ENCODE data around the gene OR5M11. TPM values are rescaled to one million over a fixed set of nuclear protein-coding genes. Genes with fewer than 3 reads are reported as not detected.

OR5M11 gene
- total RNA-seq, 4 donors from 2014 or later, result not detected

DNA sequence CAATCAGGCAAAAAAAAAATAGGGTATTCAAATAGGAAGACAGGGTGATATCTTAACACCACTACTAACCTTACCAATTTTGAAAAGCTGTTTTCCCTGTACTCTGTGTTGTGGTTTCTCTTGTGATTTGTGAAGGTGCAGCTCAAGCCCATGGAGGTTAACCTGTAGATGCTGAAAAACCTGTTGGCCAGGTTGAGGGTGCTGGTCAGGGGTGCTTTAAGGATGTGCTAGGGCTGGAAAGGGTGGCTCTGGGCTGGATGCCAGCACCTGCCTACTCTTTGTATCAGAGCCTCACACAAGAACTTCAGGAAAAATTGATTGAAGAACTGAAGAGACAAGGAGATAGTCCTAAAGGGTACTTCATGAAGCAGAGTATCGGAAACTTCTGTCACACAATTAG, 33.6 kb downstream of the OR5M11 start:
- no peaks in the 10 kb centered on the region for H3K36me3 ChIP-seq

DNA sequence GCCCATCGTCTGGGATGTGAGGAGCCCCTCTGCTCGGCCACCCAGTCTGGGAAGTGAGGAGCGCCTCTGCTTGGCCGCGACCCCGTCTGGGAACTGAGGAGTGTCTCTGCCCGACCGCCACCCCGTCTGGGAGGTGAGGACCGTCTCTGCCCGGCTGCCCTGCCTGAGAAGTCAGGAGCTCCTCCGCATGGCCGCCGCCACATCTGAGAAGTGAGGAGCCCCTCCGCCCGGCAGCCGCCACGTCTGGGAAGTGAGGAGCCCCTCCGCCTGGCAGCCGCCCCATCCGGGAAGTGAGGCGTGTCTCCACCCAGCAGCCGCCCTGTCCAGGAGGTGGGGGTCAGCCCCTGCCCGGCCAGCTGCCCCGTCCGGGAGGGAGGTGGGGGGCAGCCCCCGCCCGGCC, 46.0 kb downstream of the OR5M11 start:
- no peak for DNase-seq (ENCODE audit: extremely low spot score)
- TF ChIP-seq EP300 (IDR thresholded peaks at IDR 0.05), result no peak
- TF ChIP-seq, protein P1, sequence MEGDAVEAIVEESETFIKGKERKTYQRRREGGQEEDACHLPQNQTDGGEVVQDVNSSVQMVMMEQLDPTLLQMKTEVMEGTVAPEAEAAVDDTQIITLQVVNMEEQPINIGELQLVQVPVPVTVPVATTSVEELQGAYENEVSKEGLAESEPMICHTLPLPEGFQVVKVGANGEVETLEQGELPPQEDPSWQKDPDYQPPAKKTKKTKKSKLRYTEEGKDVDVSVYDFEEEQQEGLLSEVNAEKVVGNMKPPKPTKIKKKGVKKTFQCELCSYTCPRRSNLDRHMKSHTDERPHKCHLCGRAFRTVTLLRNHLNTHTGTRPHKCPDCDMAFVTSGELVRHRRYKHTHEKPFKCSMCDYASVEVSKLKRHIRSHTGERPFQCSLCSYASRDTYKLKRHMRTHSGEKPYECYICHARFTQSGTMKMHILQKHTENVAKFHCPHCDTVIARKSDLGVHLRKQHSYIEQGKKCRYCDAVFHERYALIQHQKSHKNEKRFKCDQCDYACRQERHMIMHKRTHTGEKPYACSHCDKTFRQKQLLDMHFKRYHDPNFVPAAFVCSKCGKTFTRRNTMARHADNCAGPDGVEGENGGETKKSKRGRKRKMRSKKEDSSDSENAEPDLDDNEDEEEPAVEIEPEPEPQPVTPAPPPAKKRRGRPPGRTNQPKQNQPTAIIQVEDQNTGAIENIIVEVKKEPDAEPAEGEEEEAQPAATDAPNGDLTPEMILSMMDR (IDR thresholded peaks at IDR 0.05), result no peak
- TF ChIP-seq POLR2AphosphoS5 (IDR thresholded peaks at IDR 0.05), result no peak
- TF ChIP-seq POLR2A (IDR thresholded peaks at IDR 0.05; ENCODE audit: low read depth), result no peak
- Histone ChIP-seq H3K4me1 (no peaks in the 10 kb centered on the region), H3K36me3 (no peaks in the 10 kb centered on the region), H3K4me3 (no peak overlapping the region), H3K27ac (replicated peaks in 1 of 4) (no peak overlapping the region), H3K27me3 (no peaks in the 10 kb centered on the region), H3K9me3 (peaks cover 0 to 7% (median 0%) of the 10 kb centered on the region in 4 donors)
- intact Hi-C loops (cut with DNase I), result no loop called here
- 67% methylated on average over 2 of the region's 28 CpGs for WGBS

More for the DNA sequence above, 33.6 kb downstream of the OR5M11 start:
- Histone ChIP-seq H3K9me3 (no peaks in the 10 kb centered on the region), H3K27me3 (no peaks in the 10 kb centered on the region), H3K4me3 (no peak overlapping the region), H3K4me1 (no peaks in the 10 kb centered on the region), H3K27ac (replicated peaks in 1 of 4) (no peak overlapping the region)
- intact Hi-C loops (cut with DNase I), result no loop called here
- DNase-seq (ENCODE audit: extremely low spot score), result no peak
- TF ChIP-seq POLR2A (IDR thresholded peaks at IDR 0.05; ENCODE audit: low read depth) (no peak), POLR2AphosphoS5 (IDR thresholded peaks at IDR 0.05) (no peak), EP300 (IDR thresholded peaks at IDR 0.05) (no peak)
- TF ChIP-seq, protein P1 (IDR thresholded peaks at IDR 0.05), result no peak
- 96% methylated on average over 1 of the region's 1 CpG for WGBS

DNA sequence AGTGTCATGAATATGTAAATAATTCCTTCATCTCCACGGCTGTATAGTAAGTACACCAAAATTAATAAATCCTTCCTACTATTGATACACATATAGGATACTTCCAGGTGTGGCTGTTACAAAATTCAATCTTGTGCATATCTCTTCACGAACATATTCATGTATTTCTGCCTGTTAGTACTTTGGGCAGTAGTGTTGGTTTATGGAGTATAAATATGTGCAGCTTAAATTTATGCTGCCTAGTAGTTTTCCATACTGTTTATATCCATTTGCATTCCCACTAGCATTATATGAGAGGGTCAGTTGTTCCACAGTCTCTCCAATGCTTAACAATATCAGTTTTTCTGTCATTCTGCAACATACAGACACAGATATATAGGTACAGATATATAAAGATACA, 47.9 kb downstream of the OR5M11 start:
- H3K27me3 ChIP-seq, result no peaks in the 10 kb centered on the region
- H3K36me3 ChIP-seq, result no peaks in the 10 kb centered on the region
- H3K9me3 ChIP-seq, result peaks cover 0 to 7% (median 0%) of the 10 kb centered on the region in 4 donors
- intact Hi-C loops (cut with DNase I), result no loop called here
- WGBS, result 78% methylated on average over 2 of the region's 2 CpGs
- no peak overlapping the region for H3K4me3 ChIP-seq
- no peaks in the 10 kb centered on the region for H3K4me1 ChIP-seq
- DNase-seq (ENCODE audit: extremely low spot score), result no peak
- H3K27ac ChIP-seq (replicated peaks in 1 of 4), result no peak overlapping the region
- TF ChIP-seq, protein P1 (IDR thresholded peaks at IDR 0.05), result no peak
- TF ChIP-seq POLR2AphosphoS5 (IDR thresholded peaks at IDR 0.05), result no peak
- no peak for TF ChIP-seq EP300 (IDR thresholded peaks at IDR 0.05)

Other genes starting within 250 kb of the OR5M11 start
- not detected for gene OR8K3, start 228.1 kb downstream of the OR5M11 start, total RNA-seq
- gene OR8K1, start 197.2 kb downstream of the OR5M11 start, total RNA-seq, result not detected
- gene OR8J1, start 189.0 kb downstream of the OR5M11 start, total RNA-seq, result not detected
- gene OR8U1, start 167.6 kb downstream of the OR5M11 start, total RNA-seq, result not detected
- not detected for gene OR5AL1, start 130.6 kb downstream of the OR5M11 start, total RNA-seq
- gene OR5M3, start 69.9 kb downstream of the OR5M11 start, total RNA-seq, result not detected
- not detected for gene OR5M8, start 51.9 kb downstream of the OR5M11 start, total RNA-seq
- gene OR5M10, start 34.5 kb upstream of the OR5M11 start, total RNA-seq, result not detected
- gene OR5M1, start 71.6 kb upstream of the OR5M11 start, total RNA-seq, result not detected
- gene OR5AP2, start 99.2 kb upstream of the OR5M11 start, total RNA-seq, result not detected
- not detected for gene OR5AR1, start 120.4 kb upstream of the OR5M11 start, total RNA-seq
- not detected for gene OR9G1, start 155.8 kb upstream of the OR5M11 start, total RNA-seq
- not detected for gene OR9G4, start 205.4 kb upstream of the OR5M11 start, total RNA-seq